A549 (cell line): Measurements from ENCODE around the gene RERE.

Experiments used
- EHF ChIP-seq: fragments of 250-450 bp; sonication (Bioruptor Pico); IDR thresholded peaks from 2 replicates; pipeline ENCODE4 v1.5.0; 2020; ENCODE audit warnings: mild to moderate bottlenecking
- EP300 ChIP-seq, 2 experiments: fragments of >200 bp; sonication (Bioruptor Twin); formaldehyde crosslinking; IDR thresholded peaks; 2 replicates in 1 of 2; 3 replicates in 1 of 2; pipeline ENCODE4 v1.6.1; 2016 to 2017
- FOXS1 ChIP-seq: fragments of 250-450 bp; sonication (Bioruptor Pico); IDR thresholded peaks from 2 replicates; pipeline ENCODE4 v1.5.0; 2020; ENCODE audit warnings: mild to moderate bottlenecking, moderate library complexity
- MYC ChIP-seq: IDR thresholded peaks from 2 replicates; pipeline ENCODE4 v1.6.1; 2012; ENCODE audit warnings: mild to moderate bottlenecking, inconsistent platforms, low read length, improper control_type of control experiment, borderline replicate concordance
- PHF8 ChIP-seq: fragments of 200-600 bp; sonication (generic); IDR thresholded peaks from 2 replicates; pipeline ENCODE4 v1.6.1; 2016; ENCODE audit warnings: low read depth, mild to moderate bottlenecking, antibody characterized with exemption, moderate library complexity, borderline replicate concordance
- POLR2A ChIP-seq: IDR thresholded peaks from 2 replicates; pipeline ENCODE4 v1.6.1; 2012; ENCODE audit warnings: mild to moderate bottlenecking, low read length
- ZNF302 ChIP-seq: fragments of 250-450 bp; sonication (Bioruptor Pico); IDR thresholded peaks from 2 replicates; pipeline ENCODE4 v1.9.0; 2021; ENCODE audit warnings: inconsistent platforms, mild to moderate bottlenecking, moderate library complexity
- TF ChIP-seq, protein P1 (sequence below): IDR thresholded peaks from 2 replicates; pipeline ENCODE4 v1.6.1; 2012
- TF ChIP-seq, protein P2 (sequence below): fragments of >200 bp; sonication (Bioruptor Twin); formaldehyde crosslinking; IDR thresholded peaks from 3 replicates; pipeline ENCODE4 v1.5.1; 2016

DNA sequence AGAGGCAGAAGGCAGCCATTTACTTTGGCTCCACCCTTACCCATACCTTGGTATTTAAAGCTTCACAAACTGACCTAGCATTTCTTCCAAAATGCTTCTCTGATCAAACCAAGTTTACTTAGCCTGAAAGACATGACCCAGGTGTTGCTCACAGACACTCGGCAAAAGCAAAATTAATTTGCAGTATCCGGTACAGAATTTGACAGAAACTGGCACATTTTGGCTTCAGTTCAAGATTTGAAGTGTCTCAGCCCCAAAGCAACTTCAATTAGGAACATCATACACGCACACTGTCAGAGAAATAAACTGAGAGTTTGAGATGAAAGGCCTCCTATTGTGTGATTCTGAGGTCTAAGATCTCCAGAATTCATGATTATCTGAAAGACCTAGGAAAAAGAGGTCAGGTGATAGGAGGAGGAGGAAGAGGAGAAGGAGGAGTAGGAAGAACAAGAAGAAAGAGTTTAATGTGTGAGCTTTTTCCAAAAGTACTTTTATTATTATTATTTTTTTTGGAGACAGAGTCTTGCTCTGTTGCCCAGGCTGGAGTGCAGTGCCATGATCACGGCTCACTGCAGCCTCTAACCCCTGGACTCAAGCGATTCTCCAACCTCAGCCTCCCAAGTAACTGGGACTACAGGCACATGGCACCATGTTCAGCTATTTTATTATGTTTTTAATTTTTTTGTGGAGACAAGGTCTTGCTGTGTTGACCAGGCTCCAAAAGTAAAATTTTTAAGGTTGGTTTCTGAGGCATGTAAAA is 355.9 kb downstream of the RERE start:
- TF ChIP-seq POLR2A (no peak), MYC (no peak), FOXS1 (CRISPR knock-in tag) (no peak), EHF (CRISPR knock-in tag) (no peak), PHF8 (no peak), EP300 (IDR thresholded peaks at IDR 0.05) (no peak), ZNF302 (CRISPR knock-in tag) (no peak)
- TF ChIP-seq, protein P1, sequence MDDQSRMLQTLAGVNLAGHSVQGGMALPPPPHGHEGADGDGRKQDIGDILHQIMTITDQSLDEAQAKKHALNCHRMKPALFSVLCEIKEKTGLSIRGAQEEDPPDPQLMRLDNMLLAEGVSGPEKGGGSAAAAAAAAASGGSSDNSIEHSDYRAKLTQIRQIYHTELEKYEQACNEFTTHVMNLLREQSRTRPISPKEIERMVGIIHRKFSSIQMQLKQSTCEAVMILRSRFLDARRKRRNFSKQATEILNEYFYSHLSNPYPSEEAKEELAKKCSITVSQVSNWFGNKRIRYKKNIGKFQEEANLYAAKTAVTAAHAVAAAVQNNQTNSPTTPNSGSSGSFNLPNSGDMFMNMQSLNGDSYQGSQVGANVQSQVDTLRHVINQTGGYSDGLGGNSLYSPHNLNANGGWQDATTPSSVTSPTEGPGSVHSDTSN = no peak
- TF ChIP-seq, protein P2, sequence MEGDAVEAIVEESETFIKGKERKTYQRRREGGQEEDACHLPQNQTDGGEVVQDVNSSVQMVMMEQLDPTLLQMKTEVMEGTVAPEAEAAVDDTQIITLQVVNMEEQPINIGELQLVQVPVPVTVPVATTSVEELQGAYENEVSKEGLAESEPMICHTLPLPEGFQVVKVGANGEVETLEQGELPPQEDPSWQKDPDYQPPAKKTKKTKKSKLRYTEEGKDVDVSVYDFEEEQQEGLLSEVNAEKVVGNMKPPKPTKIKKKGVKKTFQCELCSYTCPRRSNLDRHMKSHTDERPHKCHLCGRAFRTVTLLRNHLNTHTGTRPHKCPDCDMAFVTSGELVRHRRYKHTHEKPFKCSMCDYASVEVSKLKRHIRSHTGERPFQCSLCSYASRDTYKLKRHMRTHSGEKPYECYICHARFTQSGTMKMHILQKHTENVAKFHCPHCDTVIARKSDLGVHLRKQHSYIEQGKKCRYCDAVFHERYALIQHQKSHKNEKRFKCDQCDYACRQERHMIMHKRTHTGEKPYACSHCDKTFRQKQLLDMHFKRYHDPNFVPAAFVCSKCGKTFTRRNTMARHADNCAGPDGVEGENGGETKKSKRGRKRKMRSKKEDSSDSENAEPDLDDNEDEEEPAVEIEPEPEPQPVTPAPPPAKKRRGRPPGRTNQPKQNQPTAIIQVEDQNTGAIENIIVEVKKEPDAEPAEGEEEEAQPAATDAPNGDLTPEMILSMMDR = no peak
